Erythroblast (primary cell): ENCODE measurements around the gene ACTN4.

Experiments used
- GATA1 ChIP-seq: IDR thresholded peaks from 2 replicates; pipeline ENCODE4 v1.6.1; 2011; ENCODE audit warnings: low read depth, mild to moderate bottlenecking, control low read depth, low read length, moderate library complexity
- POLR2A ChIP-seq: IDR thresholded peaks from 2 replicates; pipeline ENCODE4 v1.6.1; 2011; ENCODE audit warnings: mild to moderate bottlenecking, low read length

DNA sequence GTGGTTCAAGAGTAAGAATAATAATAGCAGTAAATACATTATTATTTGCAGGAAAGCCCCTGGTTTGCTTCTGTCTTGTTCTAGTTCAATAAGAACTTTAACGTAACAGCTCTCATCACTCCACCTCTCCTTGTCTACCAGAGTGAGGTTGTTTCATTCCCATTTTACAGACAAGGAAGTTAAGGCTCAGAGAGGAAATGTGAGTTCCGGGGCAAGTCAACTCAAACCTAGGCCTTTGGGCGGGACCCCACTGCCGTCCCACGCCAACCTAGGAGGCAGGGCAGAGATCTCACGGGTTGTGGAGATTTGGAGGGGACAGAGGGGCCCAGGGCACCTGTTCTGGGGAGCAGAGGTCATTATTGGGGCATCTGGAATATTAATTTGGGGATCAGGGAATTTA, 31.2 kb upstream of the ACTN4 start:
- no peak for TF ChIP-seq POLR2A
- no peak for TF ChIP-seq GATA1
